Liver (tissue), 9 donors: Measurements from ENCODE around the gene MGA. TPM values are rescaled to one million over a fixed set of nuclear protein-coding genes. Genes with fewer than 3 reads are reported as not detected.
"Not testable (repeated sequence)": the region's sequence is repeated elsewhere in the genome, so short reads cannot be mapped to it uniquely, and the experiment has no call there.

ENCODE experiments used
- DNase-seq: peaks from one replicate; pipeline ENCODE4 v3.0.0-alpha.2; 2017; ENCODE audit warnings: low spot score
- H3K27ac ChIP-seq, 2 donors: one replicate each; pipeline ENCODE4 v1.7.0; 2013; ENCODE audit warnings: inconsistent platforms in 2 of 2, low read length in 2 of 2, control low read depth in 1 of 2, low read depth in 1 of 2, mild to moderate bottlenecking in 1 of 2
- H3K27me3 ChIP-seq, 4 donors: one replicate each; pipeline versions ENCODE4 v1.6.1 to v1.7.0; 2013; ENCODE audit warnings: low read length in 3 of 4, inconsistent platforms in 1 of 4, mild to moderate bottlenecking in 1 of 4, moderate library complexity in 1 of 4; ENCODE audit not compliant: control insufficient read depth in 4 of 4, insufficient read depth in 4 of 4
- H3K36me3 ChIP-seq, 4 donors: one replicate each; pipeline versions ENCODE4 v1.6.1 to v1.7.0; 2013; ENCODE audit warnings: low read length in 3 of 4, mild to moderate bottlenecking in 3 of 4, low read depth in 1 of 4, moderate library complexity in 1 of 4; ENCODE audit not compliant: control insufficient read depth in 4 of 4, insufficient read depth in 3 of 4
- H3K4me1 ChIP-seq, 4 donors: one replicate each; pipeline versions ENCODE4 v1.6.1 to v1.7.0; 2013; ENCODE audit warnings: low read length in 3 of 4, mild to moderate bottlenecking in 3 of 4, moderate library complexity in 1 of 4; ENCODE audit not compliant: control insufficient read depth in 4 of 4, insufficient read depth in 4 of 4
- H3K4me3 ChIP-seq, 3 donors: one replicate each; pipeline versions ENCODE4 v1.6.1 to v1.7.0; 2013; ENCODE audit warnings: low read length in 3 of 3, control low read depth in 1 of 3, low read depth in 1 of 3, mild to moderate bottlenecking in 1 of 3
- H3K9ac ChIP-seq, 2 donors: one replicate each; pipeline ENCODE4 v1.7.0; 2013; ENCODE audit warnings: low read length in 2 of 2, mild to moderate bottlenecking in 2 of 2, moderate library complexity in 2 of 2, control low read depth in 1 of 2, low read depth in 1 of 2
- H3K9me3 ChIP-seq, 4 donors: one replicate each; pipeline versions ENCODE4 v1.6.1 to v1.7.0; 2013; ENCODE audit warnings: low read length in 3 of 4; ENCODE audit not compliant: control insufficient read depth in 4 of 4
- EGR1 ChIP-seq, 2 donors: IDR thresholded peaks; 2 replicates each; pipeline ENCODE4 v1.6.1; 2016 to 2018; ENCODE audit warnings: antibody characterized with exemption in 2 of 2, low read depth in 2 of 2
- FOXA1 ChIP-seq: IDR thresholded peaks from 2 replicates; pipeline ENCODE4 v1.6.1; 2016; ENCODE audit warnings: antibody characterized with exemption
- GABPA ChIP-seq, 2 donors: IDR thresholded peaks in 1 of 2; conservative IDR thresholded peaks in 1 of 2; 2 replicates each; pipeline ENCODE4 v1.6.1; 2016; ENCODE audit warnings: antibody characterized with exemption in 2 of 2, mild to moderate bottlenecking in 1 of 2, moderate library complexity in 1 of 2
- HNF4A ChIP-seq, 2 donors: conservative IDR thresholded peaks; 2 replicates each; pipeline ENCODE4 v1.6.1; 2016; ENCODE audit warnings: antibody characterized with exemption in 2 of 2, mild to moderate bottlenecking in 2 of 2
- JUND ChIP-seq, 2 donors: IDR thresholded peaks; 2 replicates each; pipeline ENCODE4 v1.6.1; 2016; ENCODE audit warnings: antibody characterized with exemption in 2 of 2
- NR2F2 ChIP-seq: IDR thresholded peaks from 2 replicates; pipeline ENCODE4 v1.6.1; 2016; ENCODE audit warnings: antibody characterized with exemption
- RAD21 ChIP-seq, 2 donors: IDR thresholded peaks; 2 replicates each; pipeline ENCODE4 v1.6.1; 2016; ENCODE audit warnings: antibody characterized with exemption in 2 of 2, mild to moderate bottlenecking in 2 of 2
- SP1 ChIP-seq: IDR thresholded peaks from 2 replicates; pipeline ENCODE4 v1.6.1; 2018; ENCODE audit warnings: antibody characterized with exemption, mild to moderate bottlenecking
- YY1 ChIP-seq: IDR thresholded peaks from 2 replicates; pipeline ENCODE4 v1.6.1; 2016; ENCODE audit warnings: antibody characterized with exemption, mild to moderate bottlenecking
- WGBS: extraction: QIAGEN DNeasy Blood & Tissue Kit; methylation state at CpG from one replicate; pipeline ENCODE4 v1.1.7; 2013; 5-methylcytosine and 5-hydroxymethylcytosine counted together
- polyA plus RNA-seq, 2 donors: library from polyadenylated mRNA; stranded (reverse) in 1 of 2; unstranded in 1 of 2; fragments of 200-250 nt in 1 of 2; fragments of >200 nt in 1 of 2; fragmentation: Nextera tagmentation in 1 of 2; extraction: Ambion mirVana in 1 of 2; gene quantifications; one replicate each; pipeline versions ENCODE4 v1.2.1 to v1.2.3, GENCODE V29; 2013 to 2015
- total RNA-seq, 2 donors: library from RNA; depleted of rRNA; stranded (reverse); fragments of >200 nt; gene quantifications; one replicate each; pipeline ENCODE4 v1.2.3, GENCODE V29; 2014
- TF ChIP-seq, protein P1 (sequence below): IDR thresholded peaks from 2 replicates; pipeline ENCODE4 v1.6.1; 2016; ENCODE audit warnings: antibody characterized with exemption
- TF ChIP-seq, protein P2 (sequence below): IDR thresholded peaks from 2 replicates; pipeline ENCODE4 v1.6.1; 2016; ENCODE audit warnings: antibody characterized with exemption
- TF ChIP-seq, protein P3 (sequence below): IDR thresholded peaks from 2 replicates; pipeline ENCODE4 v1.6.1; 2016; ENCODE audit warnings: antibody characterized with exemption, mild to moderate bottlenecking
- TF ChIP-seq, protein P4 (sequence below): fragments of 150-350 bp; IDR thresholded peaks from 2 replicates; pipeline ENCODE4 v1.5.1; 2017; ENCODE audit warnings: improper control_type of control experiment, low read depth, low read length; ENCODE audit not compliant: missing input control
- TF ChIP-seq, protein P5 (sequence below): IDR thresholded peaks from 2 replicates; pipeline ENCODE4 v1.6.1; 2016; ENCODE audit warnings: antibody characterized with exemption
- donor health status: healthy.
- donor health status: healthy.
- donor health status: healthy.
- donor health status: healthy.
- donor health status: healthy.

The MGA gene
- total and polyA plus RNA-seq, 4 donors, result 2.1 to 33.5 (median 13.2) TPM

DNA sequence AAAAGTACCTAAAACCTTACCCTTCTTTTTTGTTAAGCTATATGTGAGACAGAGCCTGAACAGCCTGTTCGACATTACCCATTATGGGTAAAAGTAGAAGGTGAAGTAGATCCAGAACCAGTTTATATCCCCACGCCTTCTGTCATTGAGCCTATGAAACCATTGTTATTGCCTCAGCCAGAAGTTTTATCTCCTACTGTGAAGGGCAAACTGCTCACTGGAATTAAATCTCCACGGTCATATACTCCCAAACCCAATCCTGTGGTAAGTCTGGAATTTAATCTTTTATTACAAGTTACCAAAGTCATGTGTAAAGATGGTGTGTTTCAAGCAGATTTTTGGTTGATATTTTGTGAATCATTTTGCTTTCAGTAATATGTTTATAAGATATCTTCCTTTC is 66.9 kb downstream of the MGA start (continued):
- TF ChIP-seq HNF4A (conservative IDR thresholded peaks at IDR 0.05), result no peak

DNA sequence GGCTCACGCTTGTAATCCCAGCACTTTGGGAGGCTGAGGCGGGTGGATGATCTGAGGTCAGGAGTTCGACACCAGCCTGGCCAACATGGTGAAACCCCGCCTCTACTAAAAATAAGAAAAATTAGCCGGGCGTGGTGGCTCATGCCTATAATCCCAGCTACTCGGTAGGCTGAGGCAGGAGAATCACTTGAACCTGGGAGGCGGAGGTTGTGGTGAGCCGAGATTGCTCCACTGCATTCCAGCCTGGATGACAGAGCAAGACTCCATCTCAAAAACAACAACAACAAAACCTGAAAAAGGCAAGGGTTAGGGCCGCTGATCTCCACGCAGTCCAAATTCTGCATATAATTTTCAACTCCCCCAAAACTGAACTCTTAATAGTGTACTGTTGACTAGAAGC is 67.9 kb downstream of the MGA start:
- WGBS, result 97% methylated on average over 11 of the region's 11 CpGs
- not testable (repeated sequence) for H3K9ac ChIP-seq

GRCh38 chr15:41730543-41730942 is 70.3 kb downstream of the MGA start:
- WGBS, result 87% methylated on average over 4 of the region's 4 CpGs
- no peaks in the 10 kb centered on the region for H3K27me3 ChIP-seq
- no peaks in the 10 kb centered on the region for H3K4me1 ChIP-seq
- H3K9ac ChIP-seq, result no peak overlapping the region
- DNase-seq, result no peak
- H3K27ac ChIP-seq, result no peak overlapping the region
- H3K9me3 ChIP-seq, result no peaks in the 10 kb centered on the region
- no peak overlapping the region for H3K4me3 ChIP-seq
- TF ChIP-seq YY1, result no peak
- TF ChIP-seq EGR1 (IDR thresholded peaks at IDR 0.05; ENCODE audit: low read depth in 2 of 2), result no peak
- no peak for TF ChIP-seq GABPA (IDR thresholded peaks at IDR 0.05 in 1 of 2, conservative IDR thresholded peaks at IDR 0.05 in 1 of 2)
- TF ChIP-seq, protein P1, sequence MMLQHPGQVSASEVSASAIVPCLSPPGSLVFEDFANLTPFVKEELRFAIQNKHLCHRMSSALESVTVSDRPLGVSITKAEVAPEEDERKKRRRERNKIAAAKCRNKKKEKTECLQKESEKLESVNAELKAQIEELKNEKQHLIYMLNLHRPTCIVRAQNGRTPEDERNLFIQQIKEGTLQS, result no peak
- no peak for TF ChIP-seq NR2F2
- TF ChIP-seq, protein P2, sequence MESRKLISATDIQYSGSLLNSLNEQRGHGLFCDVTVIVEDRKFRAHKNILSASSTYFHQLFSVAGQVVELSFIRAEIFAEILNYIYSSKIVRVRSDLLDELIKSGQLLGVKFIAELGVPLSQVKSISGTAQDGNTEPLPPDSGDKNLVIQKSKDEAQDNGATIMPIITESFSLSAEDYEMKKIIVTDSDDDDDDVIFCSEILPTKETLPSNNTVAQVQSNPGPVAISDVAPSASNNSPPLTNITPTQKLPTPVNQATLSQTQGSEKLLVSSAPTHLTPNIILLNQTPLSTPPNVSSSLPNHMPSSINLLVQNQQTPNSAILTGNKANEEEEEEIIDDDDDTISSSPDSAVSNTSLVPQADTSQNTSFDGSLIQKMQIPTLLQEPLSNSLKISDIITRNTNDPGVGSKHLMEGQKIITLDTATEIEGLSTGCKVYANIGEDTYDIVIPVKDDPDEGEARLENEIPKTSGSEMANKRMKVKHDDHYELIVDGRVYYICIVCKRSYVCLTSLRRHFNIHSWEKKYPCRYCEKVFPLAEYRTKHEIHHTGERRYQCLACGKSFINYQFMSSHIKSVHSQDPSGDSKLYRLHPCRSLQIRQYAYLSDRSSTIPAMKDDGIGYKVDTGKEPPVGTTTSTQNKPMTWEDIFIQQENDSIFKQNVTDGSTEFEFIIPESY, result no peak
- no peak for TF ChIP-seq SP1
- TF ChIP-seq, protein P3, sequence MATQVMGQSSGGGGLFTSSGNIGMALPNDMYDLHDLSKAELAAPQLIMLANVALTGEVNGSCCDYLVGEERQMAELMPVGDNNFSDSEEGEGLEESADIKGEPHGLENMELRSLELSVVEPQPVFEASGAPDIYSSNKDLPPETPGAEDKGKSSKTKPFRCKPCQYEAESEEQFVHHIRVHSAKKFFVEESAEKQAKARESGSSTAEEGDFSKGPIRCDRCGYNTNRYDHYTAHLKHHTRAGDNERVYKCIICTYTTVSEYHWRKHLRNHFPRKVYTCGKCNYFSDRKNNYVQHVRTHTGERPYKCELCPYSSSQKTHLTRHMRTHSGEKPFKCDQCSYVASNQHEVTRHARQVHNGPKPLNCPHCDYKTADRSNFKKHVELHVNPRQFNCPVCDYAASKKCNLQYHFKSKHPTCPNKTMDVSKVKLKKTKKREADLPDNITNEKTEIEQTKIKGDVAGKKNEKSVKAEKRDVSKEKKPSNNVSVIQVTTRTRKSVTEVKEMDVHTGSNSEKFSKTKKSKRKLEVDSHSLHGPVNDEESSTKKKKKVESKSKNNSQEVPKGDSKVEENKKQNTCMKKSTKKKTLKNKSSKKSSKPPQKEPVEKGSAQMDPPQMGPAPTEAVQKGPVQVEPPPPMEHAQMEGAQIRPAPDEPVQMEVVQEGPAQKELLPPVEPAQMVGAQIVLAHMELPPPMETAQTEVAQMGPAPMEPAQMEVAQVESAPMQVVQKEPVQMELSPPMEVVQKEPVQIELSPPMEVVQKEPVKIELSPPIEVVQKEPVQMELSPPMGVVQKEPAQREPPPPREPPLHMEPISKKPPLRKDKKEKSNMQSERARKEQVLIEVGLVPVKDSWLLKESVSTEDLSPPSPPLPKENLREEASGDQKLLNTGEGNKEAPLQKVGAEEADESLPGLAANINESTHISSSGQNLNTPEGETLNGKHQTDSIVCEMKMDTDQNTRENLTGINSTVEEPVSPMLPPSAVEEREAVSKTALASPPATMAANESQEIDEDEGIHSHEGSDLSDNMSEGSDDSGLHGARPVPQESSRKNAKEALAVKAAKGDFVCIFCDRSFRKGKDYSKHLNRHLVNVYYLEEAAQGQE, result no peak
- TF ChIP-seq, protein P4, sequence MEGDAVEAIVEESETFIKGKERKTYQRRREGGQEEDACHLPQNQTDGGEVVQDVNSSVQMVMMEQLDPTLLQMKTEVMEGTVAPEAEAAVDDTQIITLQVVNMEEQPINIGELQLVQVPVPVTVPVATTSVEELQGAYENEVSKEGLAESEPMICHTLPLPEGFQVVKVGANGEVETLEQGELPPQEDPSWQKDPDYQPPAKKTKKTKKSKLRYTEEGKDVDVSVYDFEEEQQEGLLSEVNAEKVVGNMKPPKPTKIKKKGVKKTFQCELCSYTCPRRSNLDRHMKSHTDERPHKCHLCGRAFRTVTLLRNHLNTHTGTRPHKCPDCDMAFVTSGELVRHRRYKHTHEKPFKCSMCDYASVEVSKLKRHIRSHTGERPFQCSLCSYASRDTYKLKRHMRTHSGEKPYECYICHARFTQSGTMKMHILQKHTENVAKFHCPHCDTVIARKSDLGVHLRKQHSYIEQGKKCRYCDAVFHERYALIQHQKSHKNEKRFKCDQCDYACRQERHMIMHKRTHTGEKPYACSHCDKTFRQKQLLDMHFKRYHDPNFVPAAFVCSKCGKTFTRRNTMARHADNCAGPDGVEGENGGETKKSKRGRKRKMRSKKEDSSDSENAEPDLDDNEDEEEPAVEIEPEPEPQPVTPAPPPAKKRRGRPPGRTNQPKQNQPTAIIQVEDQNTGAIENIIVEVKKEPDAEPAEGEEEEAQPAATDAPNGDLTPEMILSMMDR, result no peak
- no peak for TF ChIP-seq HNF4A (conservative IDR thresholded peaks at IDR 0.05)
- no peak for TF ChIP-seq FOXA1
- no peak for TF ChIP-seq JUND (IDR thresholded peaks at IDR 0.05)
- TF ChIP-seq, protein P5, sequence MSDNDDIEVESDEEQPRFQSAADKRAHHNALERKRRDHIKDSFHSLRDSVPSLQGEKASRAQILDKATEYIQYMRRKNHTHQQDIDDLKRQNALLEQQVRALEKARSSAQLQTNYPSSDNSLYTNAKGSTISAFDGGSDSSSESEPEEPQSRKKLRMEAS, result no peak
- TF ChIP-seq RAD21 (IDR thresholded peaks at IDR 0.05), result no peak
- H3K36me3 ChIP-seq, result peaks cover 0 to 18% (median 9%) of the 10 kb centered on the region in 4 donors

More for the DNA sequence above, 67.9 kb downstream of the MGA start:
- not testable (repeated sequence) for DNase-seq, H3K9me3 ChIP-seq, H3K27ac ChIP-seq, H3K4me3 ChIP-seq, H3K4me1 ChIP-seq, H3K27me3 ChIP-seq
- H3K36me3 ChIP-seq, result peaks cover 0 to 10% (median 3%) of the 10 kb centered on the region in 4 donors
